GM12892 (cell line): ENCODE measurements around the gene PRR11.

Source experiments
- POLR2A ChIP-seq: IDR thresholded peaks from 2 replicates; pipeline ENCODE4 v1.6.1; 2011; ENCODE audit warnings: low read depth, low read length, control low read depth
- POLR2AphosphoS5 ChIP-seq: IDR thresholded peaks from 2 replicates; pipeline ENCODE4 v1.6.1; 2011; ENCODE audit warnings: low read depth, low read length, control low read depth
- TAF1 ChIP-seq: IDR thresholded peaks from 2 replicates; pipeline ENCODE4 v1.6.1; 2011; ENCODE audit warnings: low read depth, mild to moderate bottlenecking, control low read depth, low read length, borderline replicate concordance

DNA sequence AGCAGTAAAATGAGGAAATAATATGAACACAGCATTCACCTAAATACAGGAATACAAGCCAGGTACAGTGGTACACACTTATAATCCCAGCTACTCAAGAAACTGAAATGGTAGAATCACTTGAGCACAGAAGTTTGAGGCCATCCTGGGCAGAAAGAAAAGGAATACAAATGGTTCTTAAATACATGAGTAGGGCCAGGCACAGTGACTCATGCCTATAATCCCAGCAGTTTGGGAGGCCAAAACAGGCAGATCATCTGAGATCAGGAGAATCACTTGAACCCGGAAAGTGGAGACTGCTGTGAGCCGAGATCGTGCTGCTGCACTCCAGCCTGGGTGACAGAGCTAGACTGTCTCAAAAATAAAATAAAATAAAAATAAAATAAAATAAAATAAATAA lies 31.3 kb downstream of the PRR11 start:
- TF ChIP-seq POLR2AphosphoS5 (no peak), POLR2A (no peak), TAF1 (no peak)
